Retina (tissue), 1 donor: ENCODE measurements around the gene REM1.
"Not testable (repeated sequence)": the region's sequence is repeated elsewhere in the genome, so short reads cannot be mapped to it uniquely, and the experiment has no call there.

Experiments used
- DNase-seq: peaks from one replicate; pipeline ENCODE4 v3.0.0-alpha.2; 2016

REM1 gene

GRCh38 chr20:31485450-31486339 is 10.6 kb downstream of the REM1 start:
- DNase-seq = no peak

- no peak for DNase-seq
Measured at GRCh38 chr20:31488115-31488514, 13.0 kb downstream of the REM1 start.

- DNase-seq = no peak
Measured at GRCh38 chr20:31489152-31489551, 14.1 kb downstream of the REM1 start.

GRCh38 chr20:31490752-31491151 is 15.7 kb downstream of the REM1 start:
- DNase-seq = no peak

GRCh38 chr20:31494131-31494530 is 19.0 kb downstream of the REM1 start:
- no peak for DNase-seq

GRCh38 chr20:31496761-31497295 is 21.7 kb downstream of the REM1 start:
- no peak for DNase-seq

GRCh38 chr20:31497838-31498540 is 22.9 kb downstream of the REM1 start:
- no peak for DNase-seq

GRCh38 chr20:31500527-31500926 is 25.4 kb downstream of the REM1 start:
- no peak for DNase-seq

GRCh38 chr20:31502884-31503673 is 28.0 kb downstream of the REM1 start:
- DNase-seq = peak; percentile 77

GRCh38 chr20:31505903-31506302 is 30.8 kb downstream of the REM1 start:
- DNase-seq = no peak

- no peak for DNase-seq
Measured at GRCh38 chr20:31508517-31509244, 33.6 kb downstream of the REM1 start.

- DNase-seq = peak; percentile 99
Measured at GRCh38 chr20:31514154-31515071, 39.3 kb downstream of the REM1 start, which contains the start of gene HM13. TSS of gene HM13 (plus strand) at chr20:31514442. CDS start at chr20:31514552, 110 bp downstream.

GRCh38 chr20:31515072-31515774 is 40.1 kb downstream of the REM1 start:
- DNase-seq = no peak

GRCh38 chr20:31515775-31516107 is 40.7 kb downstream of the REM1 start:
- DNase-seq = no peak

- no peak for DNase-seq
Measured at GRCh38 chr20:31516166-31516565, 41.1 kb downstream of the REM1 start.

- no peak for DNase-seq
Measured at GRCh38 chr20:31516651-31517050, 41.6 kb downstream of the REM1 start.

- no peak for DNase-seq
Measured at GRCh38 chr20:31517373-31517772, 42.3 kb downstream of the REM1 start.

- DNase-seq = not testable (repeated sequence)
Measured at GRCh38 chr20:31521267-31521666, 46.2 kb downstream of the REM1 start.

- no peak for DNase-seq
Measured at GRCh38 chr20:31522731-31523130, 47.6 kb downstream of the REM1 start.
